GM12801 (cell line): Measurements from ENCODE around the gene AGER.

Experiments
- TF ChIP-seq, protein P1 (sequence below): IDR thresholded peaks from one replicate; pipeline ENCODE4 v1.5.1; 2011; ENCODE audit warnings: control low read depth; ENCODE audit not compliant: insufficient read length; ENCODE audit errors: extremely low read depth

AGER gene

DNA sequence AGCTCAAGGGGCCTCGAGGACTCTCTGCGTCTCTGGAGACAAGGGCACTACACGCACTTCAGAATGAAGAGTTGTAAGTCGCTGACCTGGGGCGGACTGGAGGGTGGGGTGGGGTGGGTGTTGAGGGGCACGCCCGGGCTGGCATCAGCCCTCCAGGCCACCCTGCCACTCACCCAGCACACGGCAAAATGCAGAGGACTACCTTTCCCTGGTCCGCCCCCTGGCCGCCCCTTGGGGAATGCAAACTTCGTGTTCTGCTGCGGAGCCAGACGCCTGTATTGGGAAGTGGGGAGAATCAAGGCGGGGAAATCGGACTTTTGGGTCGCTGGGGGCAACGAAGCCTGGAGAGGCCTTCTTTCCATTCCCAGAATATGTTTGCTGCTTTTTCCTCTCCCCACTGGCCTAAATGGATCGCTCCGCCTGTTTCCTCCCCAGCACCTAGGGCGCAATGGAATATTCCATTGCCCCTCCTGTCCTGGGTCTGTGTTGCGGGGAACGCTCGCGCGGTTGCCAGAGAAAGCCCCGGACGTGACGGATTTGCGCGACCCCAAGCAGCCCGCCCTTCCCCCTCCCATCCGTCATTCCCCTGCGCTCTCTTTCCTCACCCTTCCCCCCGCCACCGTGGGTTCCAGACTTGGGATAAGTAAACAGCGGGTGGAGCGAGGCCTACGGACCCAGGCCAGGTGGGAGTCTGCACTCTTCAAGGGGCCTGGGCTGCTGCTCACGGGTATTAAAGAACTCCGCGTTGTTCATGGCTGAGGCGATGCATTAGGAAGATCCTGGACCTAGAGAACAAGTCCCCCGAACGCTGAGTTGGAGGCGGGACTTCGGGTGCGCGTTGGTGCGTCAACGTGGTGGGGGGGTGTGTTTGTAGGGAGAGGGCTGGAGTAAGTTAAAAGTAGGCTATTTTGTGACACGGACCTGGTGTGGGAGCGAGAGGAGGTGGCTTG lies 30.2 kb downstream of the AGER start, which contains the start of gene PPT2:
PPT2 (plus strand) TSS at position 578 of the 950 bp plus-strand sequence. CDS start 454 bp downstream, outside the sequence.
- TF ChIP-seq, protein P1, sequence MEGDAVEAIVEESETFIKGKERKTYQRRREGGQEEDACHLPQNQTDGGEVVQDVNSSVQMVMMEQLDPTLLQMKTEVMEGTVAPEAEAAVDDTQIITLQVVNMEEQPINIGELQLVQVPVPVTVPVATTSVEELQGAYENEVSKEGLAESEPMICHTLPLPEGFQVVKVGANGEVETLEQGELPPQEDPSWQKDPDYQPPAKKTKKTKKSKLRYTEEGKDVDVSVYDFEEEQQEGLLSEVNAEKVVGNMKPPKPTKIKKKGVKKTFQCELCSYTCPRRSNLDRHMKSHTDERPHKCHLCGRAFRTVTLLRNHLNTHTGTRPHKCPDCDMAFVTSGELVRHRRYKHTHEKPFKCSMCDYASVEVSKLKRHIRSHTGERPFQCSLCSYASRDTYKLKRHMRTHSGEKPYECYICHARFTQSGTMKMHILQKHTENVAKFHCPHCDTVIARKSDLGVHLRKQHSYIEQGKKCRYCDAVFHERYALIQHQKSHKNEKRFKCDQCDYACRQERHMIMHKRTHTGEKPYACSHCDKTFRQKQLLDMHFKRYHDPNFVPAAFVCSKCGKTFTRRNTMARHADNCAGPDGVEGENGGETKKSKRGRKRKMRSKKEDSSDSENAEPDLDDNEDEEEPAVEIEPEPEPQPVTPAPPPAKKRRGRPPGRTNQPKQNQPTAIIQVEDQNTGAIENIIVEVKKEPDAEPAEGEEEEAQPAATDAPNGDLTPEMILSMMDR, result no peak

DNA sequence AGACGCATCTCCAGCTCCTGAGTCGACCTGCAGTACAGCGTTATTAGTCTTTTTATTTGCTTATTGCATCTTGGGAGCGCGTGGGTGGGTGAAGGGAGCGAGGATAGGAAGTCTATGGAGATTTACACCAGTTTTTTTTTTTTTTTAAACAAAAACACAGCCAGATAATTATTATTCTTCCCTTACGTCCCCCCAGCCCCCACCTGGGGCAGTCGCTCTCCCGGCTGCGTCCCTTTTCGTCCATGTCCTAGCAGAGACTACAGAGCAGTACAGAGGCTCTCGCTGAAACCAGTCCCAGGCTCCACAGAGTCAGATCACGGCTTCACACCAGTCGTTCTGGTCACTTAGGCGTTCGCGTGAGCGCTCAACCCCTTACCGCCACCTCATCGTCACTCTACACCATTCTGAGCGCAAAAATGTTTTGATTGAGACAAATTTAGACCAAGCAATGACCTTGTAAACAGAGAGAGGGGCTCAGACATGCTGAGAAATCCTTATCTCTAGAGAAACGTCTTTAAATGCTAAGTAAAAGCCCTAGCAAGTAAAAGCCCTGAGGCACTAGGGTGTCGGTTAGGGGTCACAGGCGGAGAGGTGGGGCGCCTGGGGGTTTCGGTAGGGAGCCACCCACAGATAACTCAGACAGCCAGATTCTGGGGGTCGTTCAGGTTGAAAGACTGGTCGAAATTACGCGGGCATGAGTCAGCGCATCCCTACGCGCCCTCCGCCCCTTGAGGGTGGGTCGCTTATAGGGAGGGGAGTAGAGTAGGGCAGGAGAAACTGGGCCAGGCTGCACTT lies 31.1 kb downstream of the AGER start:
- TF ChIP-seq, protein P1, result no peak

DNA sequence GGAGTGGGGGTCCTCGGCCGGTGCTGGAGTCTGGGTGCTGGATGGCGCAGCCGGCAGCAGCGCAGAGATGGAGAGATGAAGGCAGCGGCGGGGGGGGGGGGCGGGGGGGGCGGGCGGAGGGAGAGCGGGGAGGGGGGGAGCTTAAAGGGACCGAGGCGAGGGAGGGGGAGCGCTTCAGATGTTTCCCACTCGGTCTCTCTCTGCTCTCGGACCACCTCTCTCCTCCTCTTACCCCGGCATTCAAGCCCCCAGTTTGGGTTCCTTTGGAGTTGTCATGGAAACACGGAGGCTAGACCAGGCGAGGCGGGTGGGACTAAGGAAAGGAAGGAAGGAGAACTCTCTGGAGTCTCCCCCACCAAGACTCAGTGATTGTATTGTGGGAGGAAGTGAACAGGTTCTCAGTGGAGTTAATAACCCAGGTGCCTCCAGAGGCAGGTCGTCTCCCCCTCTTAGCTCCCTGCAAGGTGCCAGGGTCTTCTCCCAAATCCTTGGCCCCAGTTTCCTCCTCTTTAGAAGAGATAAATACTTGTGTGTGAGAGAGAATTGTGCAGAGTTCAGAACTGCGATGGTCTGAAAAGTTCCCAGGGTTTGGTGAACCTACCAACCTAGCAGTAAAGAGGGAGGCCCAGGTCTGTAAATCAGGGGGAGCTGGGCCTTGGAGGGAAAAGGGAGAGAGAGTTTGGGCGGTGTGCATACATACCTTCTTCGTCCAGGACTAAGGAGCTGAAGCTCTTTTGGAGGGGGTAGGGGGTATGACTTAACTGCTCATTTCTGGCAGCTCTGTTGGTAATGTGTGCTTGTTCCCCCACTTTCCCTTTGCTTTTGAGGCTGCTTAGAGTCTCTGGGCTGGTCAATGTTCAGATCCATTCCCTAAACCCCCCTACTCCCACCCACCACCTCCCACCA lies 31.9 kb downstream of the AGER start, which contains the start of gene PRRT1:
PRRT1 (minus strand) TSS at position 77 of the 906 bp plus-strand sequence. CDS start 112 bp downstream, outside the sequence.
- TF ChIP-seq, protein P1, result no peak

DNA sequence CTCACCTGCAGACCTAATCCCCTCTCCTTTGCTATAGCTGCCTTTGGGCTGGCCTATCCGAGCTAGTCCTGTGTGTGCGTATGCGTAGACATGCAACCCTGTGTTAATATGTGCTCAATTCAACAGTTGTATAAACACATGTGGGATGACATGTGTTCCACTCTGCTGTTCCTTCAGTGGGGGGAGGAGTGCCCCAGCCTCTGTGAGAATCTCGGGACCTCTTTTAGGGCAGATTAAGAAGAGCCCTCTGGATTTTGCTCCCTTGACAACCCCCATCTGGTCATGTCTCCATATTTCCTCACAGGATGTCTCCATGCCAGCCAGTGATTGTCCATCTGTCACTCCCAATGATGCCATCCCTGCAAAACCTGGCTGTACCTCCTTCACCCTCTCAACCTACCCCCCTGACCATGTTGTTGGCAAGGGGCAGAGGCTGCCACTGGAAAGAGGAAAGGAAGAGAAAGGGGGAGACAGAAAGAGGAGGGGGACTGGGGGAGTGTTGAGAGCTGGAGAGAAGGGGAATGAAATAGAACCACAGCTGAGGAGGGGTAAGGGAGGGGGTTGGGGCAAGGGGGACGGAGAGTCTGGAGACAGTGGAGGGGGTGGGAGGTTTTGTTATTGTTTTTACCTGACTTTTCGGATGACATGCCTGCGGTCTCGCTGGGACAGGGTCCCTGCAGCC lies 32.7 kb downstream of the AGER start:
- TF ChIP-seq, protein P1, result no peak

DNA sequence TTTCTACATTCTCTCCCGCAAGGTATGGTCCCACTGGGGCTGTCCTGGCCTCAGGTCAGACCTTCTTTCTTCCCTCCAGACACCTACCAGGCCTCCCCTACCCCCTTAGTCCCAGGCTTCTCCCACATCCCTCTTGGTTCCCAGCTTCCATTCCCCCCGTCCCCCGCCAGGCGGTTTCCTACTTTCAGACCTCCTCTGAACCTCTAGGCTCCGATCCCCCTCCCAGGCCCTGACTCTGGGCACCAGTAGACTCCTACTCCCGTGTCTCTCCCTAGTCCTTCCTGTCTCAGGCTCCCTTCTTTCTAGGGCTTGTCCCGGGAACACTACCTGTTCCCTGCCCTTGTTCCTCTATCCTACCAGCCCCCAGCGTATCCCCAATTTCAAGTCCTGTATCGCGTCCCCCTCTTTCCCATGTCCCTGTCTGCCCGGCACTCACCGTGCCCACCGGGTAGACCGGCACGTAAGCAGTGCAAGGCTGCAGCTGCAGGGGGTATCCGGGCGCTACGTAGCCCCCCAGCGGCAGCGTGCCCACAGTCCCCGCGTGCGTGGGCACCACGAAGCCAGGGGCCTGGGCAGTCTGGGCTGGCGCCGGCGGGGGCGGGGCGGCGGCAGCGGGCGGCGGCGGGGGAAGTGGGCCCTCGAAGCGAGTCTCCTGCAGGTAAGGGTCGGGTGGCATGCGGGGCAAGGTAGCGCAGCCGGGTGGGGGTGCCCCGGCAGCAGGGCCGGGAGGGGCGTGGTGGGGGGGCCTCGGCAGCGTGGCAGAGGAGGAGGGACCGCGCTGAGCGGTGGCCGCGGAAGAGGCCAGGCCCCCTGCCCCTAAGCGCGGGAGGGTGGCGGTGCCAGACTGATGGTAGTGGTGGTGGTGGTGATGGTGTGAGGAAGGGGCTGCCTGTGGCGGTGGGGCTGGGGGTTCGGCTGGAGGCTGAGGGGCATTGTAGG lies 33.9 kb downstream of the AGER start:
- TF ChIP-seq, protein P1, result no peak

DNA sequence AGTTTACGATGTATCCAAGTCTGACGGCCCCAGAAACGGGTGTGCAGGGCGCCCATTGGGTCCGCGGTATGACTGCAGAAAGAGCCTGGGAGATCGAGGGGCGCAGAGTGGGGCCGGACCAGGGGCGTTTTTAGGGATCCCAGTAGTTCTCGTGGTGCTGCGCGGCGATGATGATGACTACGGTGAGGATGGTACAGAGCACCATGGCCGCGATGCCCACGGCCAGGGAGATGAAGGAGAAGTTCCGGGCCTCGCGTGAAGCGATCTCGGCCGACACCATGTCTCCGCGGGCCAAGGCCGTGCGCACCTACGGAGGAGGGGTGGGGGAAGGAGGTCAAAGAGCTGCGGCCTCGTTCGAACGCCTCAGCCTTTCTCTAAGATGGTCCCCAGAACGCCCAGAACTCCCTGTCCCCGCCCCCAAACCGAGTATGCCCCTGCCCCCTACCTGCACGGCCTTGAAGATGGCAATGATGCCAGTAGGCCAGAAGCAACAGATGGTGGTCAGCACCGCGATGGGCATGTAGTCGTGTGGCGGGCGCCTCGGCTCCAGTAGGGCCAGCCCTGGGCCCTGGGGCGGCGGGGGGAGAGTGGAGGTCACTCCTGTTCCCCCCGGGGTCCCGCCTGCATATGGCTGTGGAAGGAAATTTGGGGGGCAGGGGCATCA lies 34.8 kb downstream of the AGER start:
- TF ChIP-seq, protein P1, result no peak
